LNCaP clone FGC (cell line): Measurements from ENCODE around the gene ZDHHC13.

Experiments
- DNase-seq: peaks from one replicate; pipeline ENCODE4 v3.0.0-alpha.2; 2011; ENCODE audit warnings: low read depth
- H3K4me3 ChIP-seq: 2 replicates; pipeline ENCODE4 v1.5.1; 2011; ENCODE audit warnings: mild to moderate bottlenecking, low read depth, low read length, control low read depth
- CTCF ChIP-seq: IDR thresholded peaks from 2 replicates; pipeline ENCODE4 v1.5.1; 2012; ENCODE audit warnings: mild to moderate bottlenecking; ENCODE audit not compliant: control insufficient read depth, insufficient read depth; ENCODE audit errors: extremely low read depth

Gene ZDHHC13

DNA sequence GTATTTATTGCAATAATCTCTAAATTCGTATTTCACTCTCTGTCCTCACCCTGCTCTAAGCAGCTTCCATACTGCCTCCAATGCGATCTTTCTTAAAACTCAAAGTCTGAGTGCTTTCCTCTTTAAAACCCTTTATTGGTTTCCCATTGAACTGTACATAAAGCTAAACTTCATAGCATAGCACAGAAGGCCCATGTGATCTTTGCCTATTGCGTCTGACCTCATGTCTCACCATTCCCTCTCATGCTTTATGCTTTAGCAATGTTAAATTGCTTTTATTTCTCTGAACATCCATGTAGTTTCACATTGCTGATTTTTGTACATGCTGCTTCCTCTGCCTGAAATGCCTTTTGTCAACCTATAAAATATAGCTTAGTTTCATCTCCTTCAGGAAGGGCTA is 28.4 kb downstream of the ZDHHC13 start:
- DNase-seq, result peak; percentile 35
- no peak overlapping the region for H3K4me3 ChIP-seq
- no peak for TF ChIP-seq CTCF

GRCh38 chr11:19156892-19157291 is 39.9 kb downstream of the ZDHHC13 start:
- no peak for DNase-seq
- no peak overlapping the region for H3K4me3 ChIP-seq
- TF ChIP-seq CTCF, result no peak

GRCh38 chr11:19160847-19161246 is 43.9 kb downstream of the ZDHHC13 start:
- 0 out of 2 replicates have a peak, but pooled peaks have one; percentile 18 for TF ChIP-seq CTCF
- H3K4me3 ChIP-seq, result no peak overlapping the region
- DNase-seq, result no peak

GRCh38 chr11:19161651-19162050 is 44.7 kb downstream of the ZDHHC13 start:
- H3K4me3 ChIP-seq, result no peak overlapping the region
- no peak for DNase-seq
- TF ChIP-seq CTCF, result no peak

GRCh38 chr11:19162951-19163505 is 46.1 kb downstream of the ZDHHC13 start:
- no peak overlapping the region for H3K4me3 ChIP-seq
- DNase-seq, result no peak
- no peak for TF ChIP-seq CTCF

GRCh38 chr11:19163617-19164016 is 46.6 kb downstream of the ZDHHC13 start:
- no peak for DNase-seq
- no peak overlapping the region for H3K4me3 ChIP-seq
- no peak for TF ChIP-seq CTCF

DNA sequence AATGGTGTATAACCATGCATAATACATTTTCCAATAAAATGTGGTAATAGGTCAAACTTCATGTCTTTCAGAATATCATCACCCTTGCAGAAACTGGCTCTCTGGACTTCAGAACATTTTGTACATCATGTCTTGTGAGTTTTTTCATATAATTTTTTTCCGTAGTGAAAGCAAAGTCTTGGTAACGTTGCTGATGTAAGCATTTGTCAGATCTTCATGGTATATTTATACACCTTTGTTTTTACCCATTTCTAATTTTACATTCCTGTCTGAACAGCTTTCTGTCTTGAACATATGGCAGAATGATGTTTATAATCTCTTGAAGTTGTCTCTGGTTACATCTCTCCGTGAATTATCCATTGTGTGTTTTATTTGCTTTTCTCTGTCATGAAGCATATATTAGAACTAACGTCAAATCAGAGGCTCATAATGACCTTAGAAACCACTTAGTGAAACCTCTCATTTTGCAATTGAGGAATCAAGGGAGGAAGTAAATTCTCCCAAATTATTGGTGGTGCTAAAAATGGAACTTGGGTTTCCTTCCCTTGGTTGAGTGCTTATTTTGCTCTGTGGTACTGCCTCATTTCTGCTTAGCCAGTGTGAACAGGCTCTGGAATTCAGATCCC is 47.4 kb downstream of the ZDHHC13 start:
- DNase-seq, result no peak
- TF ChIP-seq CTCF, result no peak
- H3K4me3 ChIP-seq, result no peak overlapping the region
